Prostate gland (tissue), 2 donors: ENCODE measurements around the gene ZNF385B. TPM values are rescaled to one million over a fixed set of nuclear protein-coding genes. Genes with fewer than 3 reads are reported as not detected.

Experiments
- DNase-seq: peaks from one replicate; pipeline ENCODE4 v3.0.0-alpha.2; 2019; ENCODE audit warnings: low spot score
- H3K27ac ChIP-seq, 2 donors: fragments of 200-600 bp; sonication (generic); 2 replicates each; pipeline ENCODE4 v1.5.1; 2017 to 2019
- H3K27me3 ChIP-seq: fragments of 200-600 bp; sonication (generic); replicated peaks from 2 replicates; pipeline ENCODE4 v1.5.1; 2019; ENCODE audit not compliant: insufficient read depth
- H3K36me3 ChIP-seq, 2 donors: fragments of 200-600 bp; sonication (generic); 1 replicate in 1 of 2; 2 replicates in 1 of 2; pipeline versions ENCODE4 v1.5.1 to v1.8.1; 2017 to 2019
- H3K4me1 ChIP-seq: fragments of 200-600 bp; sonication (generic); replicated peaks from 2 replicates; pipeline ENCODE4 v1.5.1; 2019
- H3K4me3 ChIP-seq, 2 donors: fragments of 200-600 bp; sonication (generic); 2 replicates each; pipeline ENCODE4 v1.5.1; 2017 to 2019
- H3K9me3 ChIP-seq: fragments of 200-600 bp; sonication (generic); 2 replicates; pipeline ENCODE4 v1.5.1; 2017
- POLR2A ChIP-seq: fragments of 450-650 bp; IDR thresholded peaks from one replicate; pipeline ENCODE4 v1.6.1; 2016; ENCODE audit warnings: antibody characterized with exemption, mild to moderate bottlenecking
- POLR2AphosphoS5 ChIP-seq: sonication (generic); formaldehyde crosslinking; IDR thresholded peaks from one replicate; pipeline ENCODE4 v1.6.1; 2017; ENCODE audit warnings: antibody characterized with exemption
- WGBS: methylation state at CpG from one replicate; pipeline ENCODE4 v1.1.5; 2018; 5-methylcytosine and 5-hydroxymethylcytosine counted together
- intact Hi-C: fragments of 100-400 bp; cut with DNase I; formaldehyde crosslinking; loops from one replicate; pipeline ENCODE4 v1.14.2; 2022
- total RNA-seq, 2 donors: library from RNA; depleted of rRNA; stranded (reverse); fragments of >200 nt; gene quantifications; one replicate each; pipeline ENCODE4 v1.1.0, GENCODE V29; 2016
- TF ChIP-seq, protein P1 (sequence below), 4 experiments: fragments of 200-600 bp in 2 of 4; fragments of 450-650 bp in 2 of 4; sonication (generic) in 2 of 4; IDR thresholded peaks; 1 replicate in 3 of 4; 2 replicates in 1 of 4; pipeline ENCODE4 v1.5.1; 2016 to 2019; ENCODE audit warnings: antibody characterized with exemption in 4 of 4, mild to moderate bottlenecking in 2 of 4, moderate library complexity in 2 of 4

Gene ZNF385B
- total RNA-seq, 2 donors from 2014 or later = 4.9 to 35.7 TPM

DNA sequence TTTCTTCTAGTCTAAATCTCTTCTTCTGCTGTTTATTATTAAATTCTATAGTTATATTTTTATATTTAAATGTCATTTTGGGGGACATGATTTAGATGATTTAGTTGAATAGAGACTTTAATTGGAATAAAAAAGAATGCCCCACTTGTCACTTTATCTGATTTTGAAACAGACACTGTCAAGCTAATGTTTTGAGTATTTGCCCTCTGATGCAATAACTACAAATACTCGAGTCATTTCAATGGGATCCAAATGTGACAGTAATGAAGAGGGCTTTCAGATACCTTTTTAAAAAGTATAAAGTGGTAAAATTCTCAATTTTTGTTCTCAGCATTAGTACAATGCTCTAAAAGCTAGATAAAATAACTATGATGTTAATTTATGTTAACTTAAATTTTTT, 339.5 kb downstream of the ZNF385B start:
- intact Hi-C loops = no loop called here
- Histone ChIP-seq H3K27ac (no peak overlapping the region), H3K27me3 (no peaks in the 10 kb centered on the region), H3K4me1 (no peaks in the 10 kb centered on the region), H3K4me3 (no peak overlapping the region), H3K36me3 (no peaks in the 10 kb centered on the region), H3K9me3 (no peaks in the 10 kb centered on the region)
- DNase-seq = no peak
- TF ChIP-seq POLR2AphosphoS5 (no peak), POLR2A (no peak)
- TF ChIP-seq, protein P1, sequence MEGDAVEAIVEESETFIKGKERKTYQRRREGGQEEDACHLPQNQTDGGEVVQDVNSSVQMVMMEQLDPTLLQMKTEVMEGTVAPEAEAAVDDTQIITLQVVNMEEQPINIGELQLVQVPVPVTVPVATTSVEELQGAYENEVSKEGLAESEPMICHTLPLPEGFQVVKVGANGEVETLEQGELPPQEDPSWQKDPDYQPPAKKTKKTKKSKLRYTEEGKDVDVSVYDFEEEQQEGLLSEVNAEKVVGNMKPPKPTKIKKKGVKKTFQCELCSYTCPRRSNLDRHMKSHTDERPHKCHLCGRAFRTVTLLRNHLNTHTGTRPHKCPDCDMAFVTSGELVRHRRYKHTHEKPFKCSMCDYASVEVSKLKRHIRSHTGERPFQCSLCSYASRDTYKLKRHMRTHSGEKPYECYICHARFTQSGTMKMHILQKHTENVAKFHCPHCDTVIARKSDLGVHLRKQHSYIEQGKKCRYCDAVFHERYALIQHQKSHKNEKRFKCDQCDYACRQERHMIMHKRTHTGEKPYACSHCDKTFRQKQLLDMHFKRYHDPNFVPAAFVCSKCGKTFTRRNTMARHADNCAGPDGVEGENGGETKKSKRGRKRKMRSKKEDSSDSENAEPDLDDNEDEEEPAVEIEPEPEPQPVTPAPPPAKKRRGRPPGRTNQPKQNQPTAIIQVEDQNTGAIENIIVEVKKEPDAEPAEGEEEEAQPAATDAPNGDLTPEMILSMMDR (IDR thresholded peaks at IDR 0.05) = no peak
- WGBS = 39% methylated on average over 1 of the region's 1 CpG

- Histone ChIP-seq H3K4me3 (no peak overlapping the region), H3K4me1 (no peaks in the 10 kb centered on the region), H3K36me3 (no peaks in the 10 kb centered on the region), H3K27me3 (no peaks in the 10 kb centered on the region), H3K27ac (no peak overlapping the region), H3K9me3 (no peaks in the 10 kb centered on the region)
- TF ChIP-seq, protein P1 (IDR thresholded peaks at IDR 0.05) = no peak
- TF ChIP-seq POLR2A (no peak), POLR2AphosphoS5 (no peak)
- DNase-seq = no peak
- 87% methylated on average over 4 of the region's 4 CpGs for WGBS
- intact Hi-C loops = no loop called here
Observed at GRCh38 chr2:179518830-179519229, 342.6 kb downstream of the ZNF385B start.

GRCh38 chr2:179513181-179513580, 348.2 kb downstream of the ZNF385B start:
- 91% methylated on average over 1 of the region's 1 CpG for WGBS
- Histone ChIP-seq H3K27me3 (no peaks in the 10 kb centered on the region), H3K36me3 (no peaks in the 10 kb centered on the region), H3K9me3 (no peaks in the 10 kb centered on the region), H3K27ac (no peak overlapping the region), H3K4me3 (no peak overlapping the region), H3K4me1 (no peaks in the 10 kb centered on the region)
- TF ChIP-seq POLR2AphosphoS5 (no peak), POLR2A (no peak)
- TF ChIP-seq, protein P1 (IDR thresholded peaks at IDR 0.05) = no peak
- DNase-seq = no peak
- intact Hi-C loops = loop anchor here (2.0 kb wide), 1 partner anchor 36 kb away; no protein-coding TSS in a partner anchor

- Histone ChIP-seq H3K27me3 (no peaks in the 10 kb centered on the region), H3K36me3 (no peaks in the 10 kb centered on the region), H3K4me1 (no peaks in the 10 kb centered on the region), H3K27ac (no peak overlapping the region), H3K4me3 (no peak overlapping the region), H3K9me3 (no peaks in the 10 kb centered on the region)
- 95% methylated on average over 1 of the region's 1 CpG for WGBS
- intact Hi-C loops = loop anchor here (2.0 kb wide), 1 partner anchor 36 kb away; no protein-coding TSS in a partner anchor
- TF ChIP-seq POLR2AphosphoS5 (no peak), POLR2A (no peak)
- TF ChIP-seq, protein P1 (IDR thresholded peaks at IDR 0.05) = no peak
- no peak for DNase-seq
Observed at GRCh38 chr2:179512281-179513035, 349.0 kb downstream of the ZNF385B start.
